Measurements from ENCODE around the gene DIPK1B. TPM values are rescaled to one million over a fixed set of nuclear protein-coding genes. Genes with fewer than 3 reads are reported as not detected.
A peak's percentile ranks its signal among the peaks of the same experiment; 100 is the strongest.

The DIPK1B gene
- total and polyA plus RNA-seq, 10 of the 15 experiments (the other 5 are each of a cell fraction or from before 2014, with no cell fraction given): 0.08 to 0.28 (median 0.13) TPM; not detected in 3

- no peak overlapping the region for H2AFZ ChIP-seq (ENCODE audit: control insufficient read depth, low read depth, low read length)
- TF ChIP-seq NR2F1 (conservative IDR thresholded peaks at IDR 0.05) (0 out of 2 replicates have a peak, but pooled peaks have one; percentile 18), STAT3 (IDR thresholded peaks at IDR 0.05; ENCODE audit: low read depth, low read length) (no peak)
- RAD21 ChIA-PET (ENCODE audit: unreplicated experiment): no interaction called here
- H3K79me2 ChIP-seq (ENCODE audit: control insufficient read depth, insufficient read depth, low read length): no peaks in the 10 kb centered on the region
- intact Hi-C loops (cut with micrococcal nuclease; ENCODE audit: unreplicated experiment): no loop called here
- POLR2A ChIA-PET: no interaction called here
- no peak overlapping the region; the same call in 1 of the 2 replicates for H3K9ac ChIP-seq (ENCODE audit: control insufficient read depth, insufficient read depth, low read length)
- H3K27ac ChIP-seq (ENCODE audit: control insufficient read depth, insufficient read depth): no peak overlapping the region
- H3K9me3 ChIP-seq (replicated peaks; ENCODE audit: control insufficient read depth, insufficient read depth, low read length): no peaks in the 10 kb centered on the region
- H3K4me2 ChIP-seq (ENCODE audit: control insufficient read depth, insufficient read depth): no peak overlapping the region
- FAIRE-seq (no peak), ATAC-seq (peak; percentile 41), DNase-seq (ENCODE audit: low read depth, low spot score) (no peak)
- H3K27me3 ChIP-seq (replicated peaks in 1 of 2; ENCODE audit: control insufficient read depth in 2 of 2, insufficient read depth in 2 of 2, low read length in 1 of 2): peaks cover 0 to under 1% of the 10 kb centered on the region in 2 experiments; a peak in 2 of 4 replicates
- SMC1A ChIA-PET (ENCODE audit: uncharacterized antibody, unreplicated experiment): interaction anchor here (1.3 kb wide), 1 partner anchor 7 kb away, joined by 3 read pairs; no protein-coding TSS in a partner anchor
- no peak overlapping the region for H3K4me3 ChIP-seq
- in situ Hi-C loops (cut with MboI): no loop called here
- H3K36me3 ChIP-seq (ENCODE audit: control insufficient read depth in 2 of 2, insufficient read depth in 2 of 2, low read length in 1 of 2): peaks cover 9 to 17% of the 10 kb centered on the region in 2 experiments
- H4K20me1 ChIP-seq (ENCODE audit: control insufficient read depth, insufficient read depth): peaks cover 4% of the 10 kb centered on the region; the same call in 1 of the 2 replicates
- H3K4me1 ChIP-seq (ENCODE audit: control insufficient read depth, insufficient read depth, low read length): no peaks in the 10 kb centered on the region
- WGBS (ENCODE audit: insufficient coverage, insufficient replicate concordance, low lambda C conversion rate, missing lambda C conversion rate): 28% methylated on average over 22 of the region's 24 CpGs
- CTCF ChIA-PET: no interaction called here
- BruUV-seq (replicated peaks): no TSS peak
These were observed 7.0 kb downstream of the DIPK1B start for GRCh38 chr9:136719195-136719880.

DNA sequence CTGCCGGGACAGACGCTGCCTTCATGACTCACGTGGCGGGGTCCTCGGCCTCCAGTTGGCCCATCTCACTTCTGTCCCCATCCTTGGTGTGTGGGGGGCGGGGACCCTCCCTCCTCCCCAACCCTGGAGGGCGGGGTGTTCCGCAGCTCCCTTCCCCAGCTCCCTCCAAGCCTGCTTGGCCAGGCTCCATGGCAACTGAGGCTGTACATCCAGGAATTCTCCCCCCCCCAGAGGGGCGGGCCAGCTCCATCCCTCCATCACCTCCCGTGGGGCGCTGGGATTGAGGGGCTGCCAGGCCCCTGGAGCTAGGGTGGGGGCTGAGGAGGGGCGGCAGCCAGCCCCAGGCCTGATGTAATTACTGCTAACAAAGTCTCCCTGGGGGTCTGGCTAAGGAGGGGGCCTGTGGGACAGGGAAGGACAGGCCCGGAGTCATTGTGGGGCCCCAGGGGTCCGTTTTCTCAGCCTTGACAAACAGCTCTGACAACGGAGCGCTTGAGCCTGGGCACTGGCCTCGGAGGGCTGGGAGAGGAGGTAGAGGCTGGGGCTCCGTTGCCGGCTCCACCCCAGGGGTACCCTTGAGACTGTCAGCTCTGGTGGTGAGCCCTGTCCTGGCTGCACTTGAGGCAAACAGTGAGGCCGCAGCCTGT, 8.0 kb downstream of the DIPK1B start:
- H3K9ac ChIP-seq (ENCODE audit: control insufficient read depth, insufficient read depth, low read length): no peak overlapping the region
- 66% methylated on average over 19 of the region's 20 CpGs for WGBS (ENCODE audit: insufficient coverage, insufficient replicate concordance, low lambda C conversion rate, missing lambda C conversion rate)

More for the DNA sequence above, 8.0 kb downstream of the DIPK1B start:
- Histone ChIP-seq H3K79me2 (ENCODE audit: control insufficient read depth, insufficient read depth, low read length) (peaks cover 1% of the 10 kb centered on the region; the same call in 1 of the 2 replicates), H2AFZ (ENCODE audit: control insufficient read depth, low read depth, low read length) (no peak overlapping the region), H3K4me2 (ENCODE audit: control insufficient read depth, insufficient read depth) (no peak overlapping the region), H3K27ac (ENCODE audit: control insufficient read depth, insufficient read depth) (no peak overlapping the region), H3K36me3 (ENCODE audit: control insufficient read depth in 2 of 2, insufficient read depth in 2 of 2, low read length in 1 of 2) (peaks cover 14 to 22% of the 10 kb centered on the region in 2 experiments), H3K9me3 (replicated peaks; ENCODE audit: control insufficient read depth, insufficient read depth, low read length) (no peaks in the 10 kb centered on the region), H3K4me3 (no peak overlapping the region), H3K27me3 (replicated peaks in 1 of 2; ENCODE audit: control insufficient read depth in 2 of 2, insufficient read depth in 2 of 2, low read length in 1 of 2) (no peaks in the 10 kb centered on the region), H3K4me1 (ENCODE audit: control insufficient read depth, insufficient read depth, low read length) (no peaks in the 10 kb centered on the region; the same call in 1 of the 2 replicates), H4K20me1 (ENCODE audit: control insufficient read depth, insufficient read depth) (peaks cover 4% of the 10 kb centered on the region; the same call in 1 of the 2 replicates)
- DNase-seq (ENCODE audit: low read depth, low spot score) (no peak), FAIRE-seq (no peak), ATAC-seq (no peak)
- RAD21 ChIA-PET (ENCODE audit: unreplicated experiment): no interaction called here
- TF ChIP-seq CEBPB (IDR thresholded peaks at IDR 0.05; ENCODE audit: borderline replicate concordance in 1 of 2, low read depth in 2 of 2, low read length in 2 of 2) (no peak), POLR2A (IDR thresholded peaks at IDR 0.05; ENCODE audit: low read depth, low read length) (peak; percentile 21), FOS (IDR thresholded peaks at IDR 0.05; ENCODE audit: borderline replicate concordance, extremely low read depth, insufficient read length) (no peak), PAX8 (IDR thresholded peaks at IDR 0.05) (no peak), MYB (IDR thresholded peaks at IDR 0.05; ENCODE audit: borderline replicate concordance, low read depth, low read length) (no peak), ZNF207 (IDR thresholded peaks at IDR 0.05; ENCODE audit: borderline replicate concordance) (no peak), RBBP5 (conservative IDR thresholded peaks at IDR 0.05) (no peak), EZH2 (IDR thresholded peaks at IDR 0.05; ENCODE audit: borderline replicate concordance, control insufficient read depth, low read depth, low read length) (no peak)
- TF ChIP-seq, protein P1, sequence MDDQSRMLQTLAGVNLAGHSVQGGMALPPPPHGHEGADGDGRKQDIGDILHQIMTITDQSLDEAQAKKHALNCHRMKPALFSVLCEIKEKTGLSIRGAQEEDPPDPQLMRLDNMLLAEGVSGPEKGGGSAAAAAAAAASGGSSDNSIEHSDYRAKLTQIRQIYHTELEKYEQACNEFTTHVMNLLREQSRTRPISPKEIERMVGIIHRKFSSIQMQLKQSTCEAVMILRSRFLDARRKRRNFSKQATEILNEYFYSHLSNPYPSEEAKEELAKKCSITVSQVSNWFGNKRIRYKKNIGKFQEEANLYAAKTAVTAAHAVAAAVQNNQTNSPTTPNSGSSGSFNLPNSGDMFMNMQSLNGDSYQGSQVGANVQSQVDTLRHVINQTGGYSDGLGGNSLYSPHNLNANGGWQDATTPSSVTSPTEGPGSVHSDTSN (IDR thresholded peaks at IDR 0.05; ENCODE audit: insufficient replicate concordance, low read depth, low read length): no peak
- in situ Hi-C loops (cut with MboI) (no loop called here), intact Hi-C loops (cut with micrococcal nuclease; ENCODE audit: unreplicated experiment) (no loop called here)
- BruUV-seq (replicated peaks): no TSS peak
- SMC1A ChIA-PET (ENCODE audit: uncharacterized antibody, unreplicated experiment): no interaction called here
- POLR2A ChIA-PET: no interaction called here
- CTCF ChIA-PET: no interaction called here

All from GM12878 (cell line).